ENCODE data around the gene ATRAID.
"Not testable (repeated sequence)": the region's sequence is repeated elsewhere in the genome, so short reads cannot be mapped to it uniquely, and the experiment has no call there.

The ATRAID gene

DNA sequence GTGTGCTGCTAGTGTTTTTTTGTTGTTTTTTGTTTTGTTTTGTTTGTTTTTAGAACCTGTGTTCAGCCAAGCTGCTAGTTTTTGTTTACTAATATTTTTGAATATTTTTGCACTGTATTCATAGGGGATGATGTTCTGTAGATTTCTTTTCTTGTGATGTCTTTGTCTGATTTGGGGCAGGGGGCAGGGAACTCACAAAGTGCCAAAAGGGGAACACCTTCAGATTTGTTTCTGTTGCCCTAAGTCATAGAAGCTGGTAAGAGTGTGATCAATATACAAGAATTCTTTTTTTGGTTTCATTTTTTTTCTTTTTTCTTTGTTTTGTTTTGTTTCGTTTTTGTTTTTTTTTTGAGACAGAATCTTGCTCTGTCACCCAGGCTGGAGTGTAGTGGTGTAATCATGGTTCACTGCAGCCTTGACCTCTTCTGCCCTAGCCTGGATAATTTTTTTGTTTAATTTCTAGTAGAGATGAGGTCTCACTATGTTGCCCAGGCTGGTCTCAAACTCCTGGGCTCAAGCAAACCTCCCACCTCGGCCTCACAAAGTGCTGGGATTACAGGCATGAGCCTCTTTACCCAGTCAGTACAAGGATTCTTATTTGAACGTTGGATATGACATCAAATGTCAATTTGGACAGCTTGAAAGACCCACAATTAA is 32.4 kb upstream of the ATRAID start:
- H3K36me3 ChIP-seq (ENCODE audit: insufficient read depth, low read depth, low read length): no peaks in the 10 kb centered on the region

DNA sequence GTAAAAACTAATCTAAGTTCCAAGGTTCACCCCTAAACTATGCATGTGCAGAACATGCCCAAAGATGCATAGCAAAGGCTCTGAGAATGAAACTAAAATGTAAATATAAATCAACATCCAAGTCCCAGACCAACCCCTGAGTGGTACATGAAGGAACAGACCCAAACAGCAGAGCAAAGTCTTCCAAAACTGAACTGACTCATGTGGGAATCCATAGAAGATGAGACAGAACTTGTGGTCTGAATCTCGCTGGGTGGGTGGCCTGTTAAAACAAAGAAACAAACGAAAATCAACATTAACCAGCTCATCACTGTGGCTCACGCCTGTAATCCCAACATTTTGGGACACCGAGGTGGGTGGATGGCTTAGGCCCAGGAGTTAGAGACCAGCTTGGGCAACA is 29.5 kb upstream of the ATRAID start:
- H3K4me1 ChIP-seq (ENCODE audit: insufficient read depth, low read length): no peaks in the 10 kb centered on the region
- no peaks in the 10 kb centered on the region for H3K36me3 ChIP-seq (ENCODE audit: insufficient read depth, low read depth, low read length)
- no peaks in the 10 kb centered on the region for H3K9me3 ChIP-seq (ENCODE audit: insufficient read depth, low read depth, low read length)
- no peaks in the 10 kb centered on the region for H3K27me3 ChIP-seq (ENCODE audit: insufficient read depth, low read length)
- no peak overlapping the region for H3K9ac ChIP-seq (ENCODE audit: low read depth, low read length)
- no peak overlapping the region for H3K4me3 ChIP-seq (ENCODE audit: low read length)
- no peak overlapping the region for H3K27ac ChIP-seq (ENCODE audit: low read length)

More for the DNA sequence above, 32.4 kb upstream of the ATRAID start:
- Histone ChIP-seq H3K4me3 (ENCODE audit: low read length) (no peak overlapping the region), H3K27ac (ENCODE audit: low read length) (no peak overlapping the region), H3K4me1 (ENCODE audit: insufficient read depth, low read length) (no peaks in the 10 kb centered on the region), H3K9ac (ENCODE audit: low read depth, low read length) (no peak overlapping the region), H3K27me3 (ENCODE audit: insufficient read depth, low read length) (no peaks in the 10 kb centered on the region), H3K9me3 (ENCODE audit: insufficient read depth, low read depth, low read length) (no peaks in the 10 kb centered on the region)

DNA sequence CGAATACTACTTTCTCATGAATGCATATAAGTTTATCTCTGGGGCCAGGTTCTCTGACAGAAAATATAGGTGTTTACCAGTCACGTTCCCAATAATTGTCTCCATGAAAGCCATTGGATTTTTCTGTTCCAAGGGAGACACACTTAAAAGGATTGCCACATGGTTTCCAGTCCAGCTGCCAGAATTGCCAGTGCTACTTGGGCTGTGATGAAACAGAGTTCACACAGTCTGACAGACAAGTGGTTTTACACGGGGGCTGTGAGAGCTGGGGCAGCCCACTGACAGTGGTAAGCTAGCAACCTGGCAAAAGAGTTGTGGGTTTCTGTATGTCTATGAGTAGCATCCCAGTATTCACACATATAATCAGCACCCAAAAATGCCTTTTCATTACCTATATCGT is 27.7 kb upstream of the ATRAID start:
- Histone ChIP-seq H3K9ac (ENCODE audit: low read depth, low read length) (no peak overlapping the region), H3K4me1 (ENCODE audit: insufficient read depth, low read length) (no peaks in the 10 kb centered on the region), H3K4me3 (ENCODE audit: low read length) (no peak overlapping the region), H3K27me3 (ENCODE audit: insufficient read depth, low read length) (no peaks in the 10 kb centered on the region), H3K9me3 (ENCODE audit: insufficient read depth, low read depth, low read length) (no peaks in the 10 kb centered on the region), H3K36me3 (ENCODE audit: insufficient read depth, low read depth, low read length) (no peaks in the 10 kb centered on the region), H3K27ac (ENCODE audit: low read length) (no peak overlapping the region)

DNA sequence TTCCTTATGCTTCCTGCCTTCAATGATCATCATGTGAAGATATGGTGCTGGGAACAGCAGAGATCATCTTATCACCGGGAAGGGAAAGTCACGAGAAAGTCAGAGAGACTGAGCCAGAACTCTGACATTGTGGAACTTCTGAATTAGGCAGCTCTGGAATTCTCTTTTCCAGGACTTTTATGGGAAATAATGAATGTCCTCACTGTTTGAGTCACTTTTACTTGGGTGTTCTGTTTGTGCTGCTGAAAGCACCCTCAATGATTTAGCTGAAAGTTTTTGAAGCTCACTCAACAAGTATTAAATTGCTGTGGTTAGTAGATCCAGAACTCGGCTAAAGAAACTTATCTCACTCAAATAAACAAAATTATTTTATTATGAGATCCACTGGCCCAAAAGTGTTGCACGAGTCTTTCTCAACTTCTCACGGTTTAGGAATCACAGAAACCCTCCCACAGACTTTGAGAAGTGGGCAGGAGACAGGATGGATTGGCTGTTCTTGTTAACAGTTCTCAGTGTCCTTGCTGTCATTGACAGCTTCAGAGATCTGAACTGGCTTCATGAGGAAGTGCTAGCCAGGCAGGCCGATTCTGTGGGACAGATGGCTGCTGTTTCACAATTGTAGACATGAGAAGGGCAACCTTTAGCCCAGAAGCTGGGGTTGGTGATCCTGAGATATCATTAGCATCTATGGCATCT is 26.4 kb upstream of the ATRAID start:
- Histone ChIP-seq H3K27me3 (ENCODE audit: insufficient read depth, low read length) (no peaks in the 10 kb centered on the region), H3K27ac (ENCODE audit: low read length) (no peak overlapping the region), H3K9me3 (ENCODE audit: insufficient read depth, low read depth, low read length) (no peaks in the 10 kb centered on the region), H3K4me1 (ENCODE audit: insufficient read depth, low read length) (no peaks in the 10 kb centered on the region), H3K9ac (ENCODE audit: low read depth, low read length) (no peak overlapping the region), H3K36me3 (ENCODE audit: insufficient read depth, low read depth, low read length) (no peaks in the 10 kb centered on the region), H3K4me3 (ENCODE audit: low read length) (no peak overlapping the region)

DNA sequence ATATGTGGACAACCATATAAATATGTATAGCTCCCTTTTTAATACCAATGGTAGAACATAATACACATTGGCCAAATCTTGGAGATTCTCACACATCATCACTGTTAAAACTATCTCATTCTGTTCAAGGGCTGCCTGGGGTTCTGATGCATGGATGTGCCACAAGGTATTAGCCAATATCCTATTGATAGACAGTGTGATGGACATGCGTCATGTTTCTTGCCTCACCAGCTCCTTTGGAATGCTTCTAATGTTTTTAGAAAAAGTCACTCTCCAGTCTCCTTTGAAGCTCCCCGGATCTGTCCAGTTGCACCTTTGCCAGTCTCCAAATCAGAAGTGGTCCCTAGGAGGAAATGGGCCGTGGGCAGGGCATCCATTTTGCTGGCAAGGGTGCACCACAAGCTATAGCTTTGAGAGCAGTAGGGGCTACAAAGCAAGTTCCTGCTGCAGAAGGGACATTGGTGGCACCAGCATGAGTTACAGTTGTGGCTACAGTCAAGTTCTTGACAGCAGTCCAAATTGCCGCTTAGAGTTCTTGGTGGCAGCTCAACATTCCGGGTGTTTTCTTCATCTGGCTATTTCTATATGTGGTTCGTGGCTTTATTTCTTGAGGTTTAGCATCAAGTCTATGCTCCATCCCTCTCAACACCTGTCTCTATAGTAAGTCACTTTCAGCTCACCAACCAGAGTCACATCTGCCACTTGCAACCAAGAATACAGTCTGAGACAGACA is 25.1 kb upstream of the ATRAID start:
- no peaks in the 10 kb centered on the region for H3K9me3 ChIP-seq (ENCODE audit: insufficient read depth, low read depth, low read length)
- no peaks in the 10 kb centered on the region for H3K27me3 ChIP-seq (ENCODE audit: insufficient read depth, low read length)
- no peak overlapping the region for H3K9ac ChIP-seq (ENCODE audit: low read depth, low read length)
- no peaks in the 10 kb centered on the region for H3K4me1 ChIP-seq (ENCODE audit: insufficient read depth, low read length)
- H3K36me3 ChIP-seq (ENCODE audit: insufficient read depth, low read depth, low read length): no peaks in the 10 kb centered on the region
- H3K27ac ChIP-seq (ENCODE audit: low read length): no peak overlapping the region
- H3K4me3 ChIP-seq (ENCODE audit: low read length): no peak overlapping the region

DNA sequence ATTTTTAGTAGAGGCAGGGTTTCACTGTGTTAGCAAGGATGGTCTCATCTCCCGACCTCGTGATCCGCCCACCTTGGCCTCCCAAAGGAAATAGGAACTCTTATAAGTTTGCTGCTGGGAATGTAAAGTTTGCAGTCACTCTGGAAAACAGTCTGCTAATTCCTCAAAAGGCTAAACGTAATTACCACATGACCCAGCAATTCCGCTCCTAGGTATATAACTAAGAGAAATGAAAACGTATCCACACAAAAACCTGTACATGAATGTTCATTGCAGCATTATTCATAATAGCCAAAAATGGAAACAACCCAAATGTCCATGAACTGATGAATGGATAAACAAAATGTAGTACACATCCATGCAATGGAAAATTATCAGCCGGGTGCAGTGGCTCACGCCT is 21.9 kb upstream of the ATRAID start:
- no peaks in the 10 kb centered on the region for H3K9me3 ChIP-seq (ENCODE audit: insufficient read depth, low read depth, low read length)
- H3K27me3 ChIP-seq (ENCODE audit: insufficient read depth, low read length): no peaks in the 10 kb centered on the region
- no peaks in the 10 kb centered on the region for H3K4me1 ChIP-seq (ENCODE audit: insufficient read depth, low read length)
- H3K4me3 ChIP-seq (ENCODE audit: low read length): no peak overlapping the region
- H3K36me3 ChIP-seq (ENCODE audit: insufficient read depth, low read depth, low read length): no peaks in the 10 kb centered on the region
- H3K27ac ChIP-seq (ENCODE audit: low read length): no peak overlapping the region
- no peak overlapping the region for H3K9ac ChIP-seq (ENCODE audit: low read depth, low read length)

DNA sequence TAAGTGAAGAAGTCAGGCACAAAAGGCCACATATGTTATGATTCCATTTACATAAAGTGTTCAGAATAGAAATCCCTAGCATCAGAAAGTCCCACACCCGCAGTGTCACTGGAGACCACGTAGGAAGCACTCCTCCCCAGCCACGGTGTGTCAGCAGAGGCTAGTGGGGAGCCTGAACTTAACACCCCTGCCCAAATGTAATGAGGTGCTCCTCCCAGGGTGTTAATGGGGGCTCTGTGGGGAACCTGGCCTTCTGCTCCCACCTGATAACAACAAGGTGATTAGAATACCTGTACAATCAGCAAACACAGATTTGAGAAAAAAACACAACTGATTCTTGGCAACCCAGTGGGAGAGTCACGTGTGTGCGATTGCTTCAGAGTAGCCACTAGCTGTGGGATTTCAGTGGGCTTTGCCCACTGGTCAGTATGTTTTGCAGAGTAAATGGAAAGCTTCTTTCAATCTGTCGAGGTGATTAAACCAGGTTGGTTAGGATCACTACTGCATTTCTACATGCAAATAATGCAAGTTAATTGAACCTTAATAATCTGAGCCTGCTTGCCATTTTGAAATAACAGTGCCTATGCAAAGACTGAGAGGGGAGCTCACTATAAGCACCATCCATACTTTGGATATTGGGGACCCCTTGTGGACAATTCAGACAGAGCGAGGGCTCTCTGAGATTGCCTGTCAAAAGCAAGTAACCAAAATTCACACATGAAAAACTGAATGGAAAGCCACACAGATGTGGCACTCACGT is 20.6 kb upstream of the ATRAID start:
- Histone ChIP-seq H3K4me3 (ENCODE audit: low read length) (no peak overlapping the region), H3K4me1 (ENCODE audit: insufficient read depth, low read length) (no peaks in the 10 kb centered on the region), H3K9me3 (ENCODE audit: insufficient read depth, low read depth, low read length) (no peaks in the 10 kb centered on the region), H3K36me3 (ENCODE audit: insufficient read depth, low read depth, low read length) (no peaks in the 10 kb centered on the region), H3K27me3 (ENCODE audit: insufficient read depth, low read length) (no peaks in the 10 kb centered on the region), H3K27ac (ENCODE audit: low read length) (no peak overlapping the region), H3K9ac (ENCODE audit: low read depth, low read length) (no peak overlapping the region)

DNA sequence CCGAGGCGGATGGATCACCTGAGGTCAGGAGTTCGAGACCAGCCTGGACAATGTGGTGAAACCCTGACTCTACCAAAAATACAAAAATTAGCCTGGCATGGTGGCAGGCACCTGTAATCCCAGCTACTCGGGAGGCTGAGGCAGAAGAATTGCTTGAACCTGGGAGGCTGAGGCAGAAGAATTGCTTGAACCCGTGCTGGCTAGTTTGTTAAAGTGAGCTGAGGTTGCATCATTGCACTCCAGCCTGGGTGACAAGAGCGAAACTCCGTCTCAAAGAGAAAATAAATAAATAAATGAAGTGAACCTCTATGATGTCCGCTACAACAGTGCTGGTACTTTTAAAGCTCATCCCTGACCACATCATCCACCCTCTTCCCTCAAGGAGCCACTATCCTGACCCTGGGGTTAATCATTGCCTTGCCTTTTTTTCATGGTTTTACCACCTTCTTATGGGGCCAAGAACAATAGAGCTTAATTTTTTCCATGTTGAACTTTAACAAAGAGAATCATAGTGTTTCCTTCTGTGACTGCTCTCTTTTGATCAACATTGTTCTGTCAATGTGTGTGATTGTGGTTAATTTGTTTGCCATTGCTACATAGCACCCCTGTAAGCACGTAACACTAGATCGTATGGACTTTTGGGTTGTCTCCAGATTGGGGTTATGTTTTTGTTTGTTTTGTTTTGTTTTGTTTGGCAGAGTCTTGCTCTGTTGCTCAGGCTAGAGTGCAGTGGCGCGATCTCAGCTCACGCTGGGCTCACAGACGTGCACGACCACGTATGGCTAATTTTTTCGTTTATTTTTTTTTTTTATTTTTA is 17.1 kb upstream of the ATRAID start:
- Histone ChIP-seq H3K27ac (ENCODE audit: low read length) (no peak overlapping the region), H3K9ac (ENCODE audit: low read depth, low read length) (no peak overlapping the region), H3K27me3 (ENCODE audit: insufficient read depth, low read length) (no peaks in the 10 kb centered on the region), H3K9me3 (ENCODE audit: insufficient read depth, low read depth, low read length) (no peaks in the 10 kb centered on the region), H3K36me3 (ENCODE audit: insufficient read depth, low read depth, low read length) (peaks cover 8% of the 10 kb centered on the region), H3K4me3 (ENCODE audit: low read length) (no peak overlapping the region), H3K4me1 (ENCODE audit: insufficient read depth, low read length) (no peaks in the 10 kb centered on the region)

DNA sequence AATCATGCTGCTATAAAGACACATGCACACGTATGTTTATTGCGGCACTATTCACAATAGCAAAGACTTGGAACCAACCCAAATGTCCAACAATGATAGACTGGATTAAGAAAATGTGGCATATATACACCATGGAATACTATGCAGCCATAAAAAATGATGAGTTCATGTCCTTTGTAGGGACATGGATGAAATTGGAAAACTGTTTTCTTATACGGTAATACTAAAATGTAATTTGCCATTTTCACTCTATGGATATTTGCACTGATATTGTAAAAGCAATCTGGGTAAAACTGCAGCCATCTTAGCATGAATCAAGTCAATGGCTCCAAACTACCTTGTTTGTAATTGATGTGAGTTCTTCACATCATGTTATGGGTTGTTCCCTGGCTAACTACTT is 16.0 kb upstream of the ATRAID start:
- H3K9ac ChIP-seq (ENCODE audit: low read depth, low read length); H3K27me3 ChIP-seq (ENCODE audit: insufficient read depth, low read length); H3K27ac ChIP-seq (ENCODE audit: low read length); H3K9me3 ChIP-seq (ENCODE audit: insufficient read depth, low read depth, low read length); H3K4me1 ChIP-seq (ENCODE audit: insufficient read depth, low read length); H3K4me3 ChIP-seq (ENCODE audit: low read length): not testable (repeated sequence)
- H3K36me3 ChIP-seq (ENCODE audit: insufficient read depth, low read depth, low read length): peaks cover 17% of the 10 kb centered on the region

DNA sequence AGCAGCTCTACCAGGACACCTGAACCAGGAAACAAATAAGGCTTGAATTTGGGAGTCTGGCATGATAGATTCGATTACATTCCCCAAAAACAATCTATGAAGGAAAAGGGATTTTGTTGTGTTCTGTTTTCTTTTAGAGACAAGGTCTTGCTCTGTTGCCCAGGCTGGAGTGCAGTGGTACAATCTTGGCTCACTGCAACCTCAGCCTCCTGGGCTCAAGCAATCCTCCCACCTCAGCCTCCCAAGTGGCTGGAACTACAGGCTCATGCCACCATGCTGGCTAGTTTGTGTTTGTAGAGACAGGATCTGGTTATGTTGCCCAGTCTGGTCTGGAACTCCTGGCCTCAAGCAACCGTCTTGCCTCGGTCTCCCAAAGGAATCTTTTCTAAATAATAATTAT is 13.8 kb upstream of the ATRAID start:
- not testable (repeated sequence) for H3K9ac ChIP-seq (ENCODE audit: low read depth, low read length); H3K27me3 ChIP-seq (ENCODE audit: insufficient read depth, low read length); H3K4me3 ChIP-seq (ENCODE audit: low read length); H3K4me1 ChIP-seq (ENCODE audit: insufficient read depth, low read length); H3K27ac ChIP-seq (ENCODE audit: low read length); H3K9me3 ChIP-seq (ENCODE audit: insufficient read depth, low read depth, low read length)
- peaks cover 36% of the 10 kb centered on the region for H3K36me3 ChIP-seq (ENCODE audit: insufficient read depth, low read depth, low read length)

DNA sequence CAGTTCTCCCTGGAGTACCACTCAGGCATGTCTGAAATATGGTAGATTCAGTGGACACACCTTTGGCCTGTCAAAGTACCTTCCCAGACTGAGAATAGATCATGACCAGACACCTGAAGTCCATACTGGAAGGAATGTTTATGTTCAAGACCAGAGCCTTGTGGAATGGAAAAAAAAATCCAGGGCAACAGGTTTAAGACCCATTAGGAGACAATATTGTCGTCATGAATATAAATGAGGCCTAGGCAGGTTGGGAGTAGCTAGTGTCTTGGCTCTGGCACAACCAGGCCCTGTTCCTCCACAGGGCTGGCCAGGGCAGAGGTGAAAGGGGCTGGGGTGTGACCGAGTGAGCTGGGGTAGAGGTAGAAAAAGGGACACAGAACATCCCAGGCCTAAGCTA is 13.2 kb upstream of the ATRAID start:
- no peaks in the 10 kb centered on the region for H3K27me3 ChIP-seq (ENCODE audit: insufficient read depth, low read length)
- no peak overlapping the region for H3K27ac ChIP-seq (ENCODE audit: low read length)
- no peaks in the 10 kb centered on the region for H3K9me3 ChIP-seq (ENCODE audit: insufficient read depth, low read depth, low read length)
- peaks cover 42% of the 10 kb centered on the region for H3K36me3 ChIP-seq (ENCODE audit: insufficient read depth, low read depth, low read length)
- no peak overlapping the region for H3K9ac ChIP-seq (ENCODE audit: low read depth, low read length)
- no peak overlapping the region for H3K4me3 ChIP-seq (ENCODE audit: low read length)
- H3K4me1 ChIP-seq (ENCODE audit: insufficient read depth, low read length): no peaks in the 10 kb centered on the region

Measured in iPS-20b (cell line).